ENCODE results near the gene FMN1.

GRCh38 chr15:33031324-33031821 is 163.1 kb downstream of the FMN1 start:
- no peak for TF ChIP-seq CTCF (IDR thresholded peaks at IDR 0.05)
- no peak for TF ChIP-seq POLR2A (IDR thresholded peaks at IDR 0.05)
- TF ChIP-seq POLR2AphosphoS5 (IDR thresholded peaks at IDR 0.05; ENCODE audit: insufficient read depth in 1 of 2, low read depth in 1 of 2), result no peak

All from vagina (tissue), 2 donors.